ENCODE results near the gene REL.
A peak's percentile ranks its signal among the peaks of the same experiment; 100 is the strongest.
"Not testable (repeated sequence)": the region's sequence is repeated elsewhere in the genome, so short reads cannot be mapped to it uniquely, and the experiment has no call there.

Gene REL

DNA sequence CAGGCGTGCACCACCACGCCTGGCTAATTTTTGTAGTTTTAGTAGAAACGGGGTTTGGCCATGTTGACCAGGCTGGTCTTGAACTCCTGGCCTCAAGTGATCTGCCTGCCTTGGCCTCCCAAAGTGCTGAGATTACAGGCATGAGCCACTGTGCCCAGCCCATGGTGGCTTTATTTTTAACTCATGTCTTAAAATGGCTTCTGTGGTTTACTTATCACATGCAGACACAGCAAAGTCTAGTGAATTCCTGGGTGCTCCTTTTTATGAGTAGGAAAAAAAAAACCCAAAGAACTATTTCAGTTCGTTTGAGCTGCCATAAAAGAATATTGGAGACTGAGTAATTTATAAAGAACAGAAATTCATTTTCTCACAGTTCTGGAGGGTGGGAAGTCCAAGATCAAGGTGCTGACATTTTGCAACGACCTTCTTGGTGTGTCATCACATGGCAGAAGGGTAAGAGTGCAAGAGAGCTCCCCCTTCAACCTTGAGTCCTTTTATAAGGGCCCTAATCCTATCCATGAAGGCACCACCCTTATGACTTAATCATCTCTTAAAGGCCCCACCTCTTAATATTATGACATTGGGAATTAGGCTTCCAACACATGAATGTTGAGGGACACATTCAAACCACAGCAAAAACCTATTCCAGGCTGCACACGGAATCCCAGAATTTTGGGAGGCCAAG lies 12.6 kb upstream of the REL start:
- DNase-seq, result no peak

GRCh38 chr2:60872510-60872928 lies 8.9 kb upstream of the REL start:
- DNase-seq, result no peak

DNA sequence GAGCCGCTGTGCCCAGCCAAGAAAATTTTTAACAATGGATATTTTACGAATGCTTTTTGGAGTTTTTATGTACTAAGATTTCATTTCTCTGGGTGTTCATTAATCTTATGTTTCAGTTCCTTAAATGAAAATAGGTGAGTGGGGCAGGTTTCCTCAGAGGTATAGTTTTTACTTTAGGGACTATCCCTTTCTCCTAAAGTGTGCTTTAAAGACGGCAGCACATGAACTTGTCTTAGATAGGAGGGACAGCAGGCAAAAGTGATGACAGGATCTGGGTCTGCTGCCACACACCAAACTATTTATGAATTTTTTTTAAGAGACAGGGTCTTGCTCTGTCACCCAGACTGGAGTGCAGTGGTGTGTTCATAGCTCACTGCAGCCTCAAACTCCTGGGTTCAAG lies 8.0 kb upstream of the REL start:
- no peak for DNase-seq

DNA sequence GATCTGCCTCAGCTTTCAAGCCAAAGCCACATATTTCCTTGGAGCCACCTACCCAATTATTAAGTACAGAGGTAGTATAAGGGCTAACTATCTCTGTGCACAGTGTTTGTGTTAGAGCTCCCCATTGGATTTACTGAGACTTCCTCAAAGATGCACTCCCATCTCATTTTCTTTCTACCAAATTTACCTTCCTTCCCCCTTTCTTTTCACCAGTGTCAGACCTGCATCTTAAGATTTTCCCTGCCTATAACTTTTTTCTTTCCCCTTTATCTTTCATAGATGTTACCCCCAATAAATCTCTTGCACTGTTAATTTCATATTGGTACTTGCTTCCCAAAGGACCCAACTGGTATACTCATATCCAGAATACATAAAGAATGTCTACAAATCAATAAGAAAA lies 5.9 kb upstream of the REL start:
- DNase-seq, result no peak

- no peak for DNase-seq
Measured at GRCh38 chr2:60880643-60881046, 729 bp upstream of the REL start.

GRCh38 chr2:60882971-60883753 lies 1.8 kb downstream of the REL start:
- DNase-seq, result no peak

DNA sequence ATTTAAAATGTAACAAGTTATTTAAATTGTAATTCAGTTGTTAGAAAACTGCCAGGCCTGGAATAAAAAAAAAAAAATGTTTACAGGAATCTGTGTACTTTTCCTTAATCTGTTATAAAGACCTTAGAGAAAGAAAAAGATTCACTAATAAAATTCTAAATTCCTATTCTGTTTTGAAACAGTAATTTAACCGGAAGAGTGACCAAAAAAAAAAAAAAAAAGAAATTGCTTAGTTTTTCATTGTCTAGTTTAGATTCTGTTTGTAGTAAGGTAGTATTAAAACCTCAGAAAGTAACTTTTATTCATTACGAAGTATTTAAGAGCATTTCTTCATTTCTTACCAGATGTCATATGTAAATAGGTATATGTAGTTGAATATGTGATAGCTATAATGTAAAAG lies 2.5 kb downstream of the REL start:
- DNase-seq, result no peak

DNA sequence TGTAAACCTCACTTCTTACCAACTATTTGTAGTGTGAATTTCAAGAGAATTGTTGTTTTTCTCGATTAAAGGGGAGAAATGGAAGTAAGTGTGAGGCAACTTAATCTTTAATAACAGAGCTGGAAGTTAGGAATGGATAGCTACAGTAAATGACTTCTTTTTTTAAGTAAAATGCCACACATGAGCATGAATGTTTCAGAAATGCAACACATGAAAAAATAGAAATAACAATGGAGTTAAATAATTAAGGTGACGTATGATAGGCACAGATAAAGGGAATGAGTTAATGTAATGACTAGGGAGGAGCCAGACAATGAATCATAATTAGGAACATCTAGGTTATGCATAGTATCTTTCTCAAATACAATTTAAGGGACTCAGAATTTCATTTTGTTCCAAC lies 3.4 kb downstream of the REL start:
- no peak for DNase-seq

DNA sequence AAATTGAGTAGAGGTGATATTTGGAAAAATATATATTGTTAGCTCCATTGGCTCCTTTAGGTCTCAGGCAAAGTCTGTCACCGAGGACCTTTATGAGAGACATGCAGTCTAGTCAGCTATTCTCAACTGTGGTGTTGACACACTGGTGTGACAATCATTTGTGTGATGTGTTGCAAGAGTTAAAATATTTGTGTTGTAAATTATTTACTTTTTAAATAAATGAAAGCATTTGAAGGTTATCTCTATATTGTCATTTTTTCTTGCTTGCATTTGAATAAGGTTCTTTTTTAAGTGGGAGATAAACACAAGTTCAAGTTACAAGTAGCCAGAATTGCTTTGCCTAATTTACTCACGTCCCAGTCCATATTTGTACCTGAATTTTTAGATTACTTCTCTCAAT lies 4.3 kb downstream of the REL start:
- no peak for DNase-seq

DNA sequence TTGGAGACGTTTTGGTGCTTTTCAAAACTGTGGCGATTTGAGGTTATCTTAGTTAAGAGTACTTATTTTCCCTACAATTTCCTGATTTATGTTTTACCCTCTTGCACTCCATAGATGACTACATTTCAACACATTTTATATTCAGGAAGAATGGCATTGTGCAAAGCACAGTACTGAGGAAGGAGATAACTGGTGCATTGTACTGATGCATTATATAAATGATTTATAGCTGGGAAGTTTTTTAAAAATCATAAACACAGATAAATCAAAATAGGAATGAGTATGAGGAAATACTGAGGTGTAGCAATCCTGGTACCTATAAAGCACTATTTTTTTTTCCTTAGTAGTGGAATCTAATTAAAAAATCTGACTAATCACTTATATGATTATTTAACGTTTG lies 5.6 kb downstream of the REL start:
- DNase-seq, result no peak

DNA sequence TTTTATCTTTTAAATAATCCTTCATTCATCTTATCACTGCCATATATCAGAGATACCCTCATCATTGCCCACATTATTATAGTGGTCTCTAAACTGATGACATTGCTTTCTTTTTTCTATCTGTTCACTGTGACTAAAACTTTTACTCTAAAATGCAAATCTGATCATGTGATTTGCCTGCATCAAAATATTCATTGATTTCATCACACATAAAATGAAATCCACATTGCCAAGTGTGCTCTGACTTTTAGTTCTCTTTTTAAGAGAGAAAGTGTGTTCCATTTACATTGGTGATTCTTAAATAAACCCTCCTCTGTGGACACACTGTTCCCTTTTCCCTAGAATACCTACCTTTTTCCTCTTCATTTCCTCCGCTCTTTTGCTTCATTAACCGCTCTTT lies 7.5 kb downstream of the REL start:
- DNase-seq, result no peak

- not testable (repeated sequence) for DNase-seq
Measured at GRCh38 chr2:60889581-60890392, 8.4 kb downstream of the REL start.

DNA sequence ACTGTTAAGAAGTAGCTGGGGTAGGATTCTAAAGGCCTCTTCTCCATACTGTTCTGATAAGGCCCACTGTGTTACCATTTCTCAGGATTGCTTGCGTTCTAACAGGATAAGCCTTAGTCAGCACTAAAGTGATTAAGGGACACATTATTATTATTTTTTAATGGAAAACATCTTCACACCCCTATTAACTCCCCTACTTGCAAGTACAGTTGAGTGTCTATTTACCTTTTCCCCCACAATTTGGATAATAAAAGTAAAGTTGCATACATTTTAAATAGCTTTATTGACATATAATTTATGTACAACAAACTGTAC lies 9.0 kb downstream of the REL start:
- DNase-seq, result no peak

- DNase-seq, result no peak
Measured at GRCh38 chr2:60891180-60891579, 9.8 kb downstream of the REL start.

- DNase-seq, result no peak
Measured at GRCh38 chr2:60898567-60898966, 17.2 kb downstream of the REL start.

GRCh38 chr2:60899230-60899891 lies 18.0 kb downstream of the REL start:
- DNase-seq, result no peak

GRCh38 chr2:60899892-60900249 lies 18.5 kb downstream of the REL start:
- DNase-seq, result no peak

DNA sequence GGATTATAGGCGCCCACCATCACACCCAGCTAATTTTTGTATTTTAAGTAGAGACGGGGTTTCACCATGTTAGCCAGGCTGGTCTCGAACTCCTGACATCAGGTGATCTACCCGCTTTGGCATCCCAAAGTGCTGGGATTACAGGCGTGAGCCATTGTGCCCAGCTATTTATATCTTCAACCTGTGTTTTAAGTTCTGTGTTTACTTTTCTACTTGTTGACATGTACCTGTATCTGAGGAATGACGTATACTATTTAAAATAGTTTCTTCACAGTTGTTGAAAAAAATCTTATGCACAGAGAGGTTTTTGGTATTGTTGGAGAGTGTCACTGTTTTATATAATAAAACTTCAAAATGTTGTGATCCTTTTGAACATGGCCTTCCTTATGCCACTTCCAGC lies 19.9 kb downstream of the REL start:
- DNase-seq, result not testable (repeated sequence)

- not testable (repeated sequence) for DNase-seq
Measured at GRCh38 chr2:60905867-60906266, 24.5 kb downstream of the REL start.

DNA sequence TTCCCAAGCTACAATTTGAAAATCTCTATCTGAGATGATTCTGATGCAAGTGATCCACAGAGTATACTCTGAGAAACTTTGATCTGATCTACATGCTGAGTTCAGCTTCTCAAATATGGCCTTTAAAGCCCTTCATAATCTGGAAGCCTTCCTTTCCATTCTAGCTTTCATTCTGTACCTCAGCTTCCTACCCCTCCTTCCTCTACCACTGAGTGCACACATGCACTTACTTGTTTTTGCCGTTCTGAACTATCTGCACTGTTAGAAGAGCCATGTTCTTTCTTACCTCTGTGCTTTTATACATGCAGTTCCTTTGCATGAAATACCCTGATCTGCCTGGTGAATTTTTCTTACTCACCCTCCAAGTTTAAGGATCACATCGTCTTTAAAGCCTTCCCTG lies 25.0 kb downstream of the REL start:
- no peak for DNase-seq

DNA sequence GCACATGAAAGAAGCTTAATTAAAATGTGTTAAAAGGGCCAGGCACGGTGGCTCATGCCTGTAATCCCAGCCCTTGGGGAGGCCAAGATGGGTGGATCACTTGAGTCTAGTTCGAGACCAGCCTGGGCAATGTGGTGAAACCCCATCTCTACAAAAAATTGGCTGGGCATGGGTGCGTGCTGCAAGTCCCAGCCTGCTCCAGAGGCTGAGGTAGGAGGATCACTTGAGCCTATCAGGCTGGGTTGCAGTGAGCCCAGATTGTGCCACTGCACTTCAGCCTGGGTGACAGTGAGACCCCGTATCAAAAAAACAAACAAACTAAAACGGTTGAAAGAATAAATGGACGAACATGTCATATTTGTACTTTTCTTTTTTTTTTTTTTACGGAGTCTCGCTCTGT lies 26.0 kb downstream of the REL start:
- DNase-seq, result no peak

DNA sequence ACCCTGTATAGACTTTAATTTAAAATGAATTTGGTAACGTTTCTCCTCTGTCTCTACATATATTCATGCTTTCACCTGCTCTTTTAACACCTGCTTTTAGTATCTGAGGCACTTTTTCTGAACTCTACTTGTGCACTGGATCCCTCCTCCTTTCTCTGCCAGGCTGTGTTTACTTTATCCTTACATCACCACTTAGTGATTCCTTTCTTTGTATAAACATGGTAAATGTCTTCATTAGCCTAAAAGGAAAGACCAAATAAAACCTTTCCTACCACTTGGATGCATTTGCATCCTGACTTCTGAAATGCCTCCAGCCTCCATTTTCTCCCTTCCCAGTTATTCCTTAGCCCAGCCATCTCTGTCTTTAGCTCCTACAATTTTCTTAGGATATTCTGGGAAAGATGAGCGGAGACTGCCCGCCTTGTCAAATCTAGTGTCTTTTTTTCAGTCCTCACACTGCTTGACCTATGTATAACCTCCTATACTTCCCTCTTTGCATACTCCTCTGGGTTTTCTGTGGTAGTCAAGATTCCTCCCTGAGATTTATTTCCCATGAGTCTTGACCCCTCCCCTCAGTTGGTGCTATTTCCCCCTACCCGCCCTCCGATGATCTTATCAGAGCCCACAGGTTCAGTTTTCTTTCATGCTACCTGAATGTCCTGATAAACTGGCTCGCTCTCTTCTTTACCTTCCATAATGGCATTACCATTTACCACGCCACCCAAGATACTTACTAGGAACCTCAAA lies 44.8 kb downstream of the REL start:
- peak; percentile 19 for DNase-seq
